Stimulated activated CD8-positive, alpha-beta memory T cell treated with anti-CD3 and anti-CD28 coated beads, Interleukin-4, amount 100 ng/mL, for 24 hours (primary cell): ENCODE measurements around the gene ATP6V0A1.
"Not testable (repeated sequence)": the region's sequence is repeated elsewhere in the genome, so short reads cannot be mapped to it uniquely, and the experiment has no call there.

Experiments
- DNase-seq: peaks from one replicate; pipeline ENCODE4 v3.0.0-alpha.2; 2020; ENCODE audit warnings: low read depth

Gene ATP6V0A1

DNA sequence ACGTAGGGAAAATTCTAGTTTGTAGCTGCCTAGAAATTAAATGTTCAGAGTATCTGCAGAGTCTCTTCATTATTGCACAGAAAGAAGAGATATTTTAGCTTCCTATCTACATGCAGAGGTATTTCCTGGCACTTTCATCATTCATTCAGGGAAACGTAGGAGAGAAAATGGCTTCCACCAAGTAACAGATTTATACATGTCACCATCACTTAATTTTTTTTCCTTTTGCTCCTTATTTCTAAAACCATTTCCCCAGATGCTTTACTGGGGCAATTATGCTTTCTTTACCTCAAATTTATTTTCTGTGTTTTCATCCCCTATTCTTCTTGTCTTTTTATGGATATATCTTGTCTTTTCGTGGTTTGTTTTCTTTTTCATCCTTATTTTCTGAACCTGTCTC, 18.5 kb downstream of the ATP6V0A1 start:
- DNase-seq = no peak

DNA sequence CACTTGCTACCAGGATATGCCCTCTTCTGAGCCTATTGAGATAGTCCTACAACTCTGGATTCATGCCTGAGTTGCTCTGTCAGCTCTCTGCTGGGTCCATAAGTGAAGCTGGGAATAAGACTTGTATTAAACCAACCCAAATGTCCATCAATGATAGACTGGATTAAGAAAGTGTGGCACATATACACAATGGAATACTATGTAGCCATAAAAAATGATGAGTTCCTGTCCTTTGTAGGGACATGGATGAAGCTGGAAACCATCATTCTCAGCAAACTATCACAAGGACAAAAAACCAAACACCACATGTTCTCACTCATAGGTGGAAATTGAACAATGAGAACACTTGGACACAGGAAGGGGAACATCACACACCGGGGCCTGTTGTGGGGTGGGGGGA, 19.1 kb downstream of the ATP6V0A1 start:
- not testable (repeated sequence) for DNase-seq

DNA sequence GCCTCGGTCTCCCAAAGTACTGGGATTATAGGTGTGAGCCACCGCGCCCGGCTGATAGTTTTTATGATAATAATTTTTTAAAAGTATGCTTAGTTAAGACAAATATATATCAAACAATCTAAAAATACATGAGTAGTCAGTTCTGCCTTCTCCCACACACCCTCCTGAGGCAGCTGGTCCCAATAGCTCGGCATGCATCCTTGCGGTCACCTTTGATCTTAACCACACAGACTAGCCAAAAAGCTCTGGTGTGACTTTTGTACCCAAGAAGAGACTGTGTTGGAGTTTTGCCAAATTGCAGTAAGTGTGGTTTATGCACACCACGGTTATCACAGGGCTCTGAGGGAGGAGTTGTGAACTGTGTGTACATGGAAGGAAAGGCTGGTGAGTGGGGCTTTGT, 25.6 kb downstream of the ATP6V0A1 start:
- DNase-seq = peak; percentile 60

DNA sequence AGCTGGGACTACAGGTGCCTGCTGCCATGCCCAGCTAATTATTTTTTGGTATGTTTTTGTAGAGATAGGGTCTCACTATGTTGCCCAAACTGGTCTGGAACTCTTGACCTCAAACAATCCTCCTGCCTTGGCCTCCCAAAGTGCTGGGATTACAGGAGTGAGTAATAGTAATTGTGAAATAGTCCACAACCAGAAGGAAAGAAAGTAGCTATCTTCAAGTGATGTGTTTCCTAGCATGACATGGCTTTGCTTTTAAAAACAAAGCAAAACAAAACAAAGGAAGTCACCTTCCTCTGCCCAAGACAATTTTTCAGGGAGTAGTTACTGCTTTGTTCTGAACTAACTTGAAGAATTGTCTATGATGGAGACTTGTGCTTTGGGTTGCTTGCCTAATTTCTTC, 27.0 kb downstream of the ATP6V0A1 start:
- DNase-seq = no peak

DNA sequence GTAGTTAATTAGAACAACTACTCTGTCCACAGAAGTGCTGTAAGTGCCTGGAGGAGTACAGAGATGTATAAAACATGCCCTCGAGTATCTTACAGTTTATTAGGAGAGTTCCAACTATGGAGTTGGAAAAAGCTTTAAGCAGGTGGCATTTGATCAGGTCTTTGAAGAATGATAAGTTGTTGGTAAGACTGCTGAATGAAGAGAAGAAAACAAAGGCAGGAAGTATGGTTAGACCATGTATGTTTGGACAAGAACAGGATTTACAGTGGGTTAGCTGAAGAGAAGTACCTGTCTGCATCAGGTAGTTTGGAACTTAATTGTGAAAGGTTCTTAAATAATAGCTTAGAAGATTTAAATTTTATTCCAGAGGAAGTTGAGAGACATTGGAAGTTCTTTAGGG, 29.4 kb downstream of the ATP6V0A1 start:
- no peak for DNase-seq

DNA sequence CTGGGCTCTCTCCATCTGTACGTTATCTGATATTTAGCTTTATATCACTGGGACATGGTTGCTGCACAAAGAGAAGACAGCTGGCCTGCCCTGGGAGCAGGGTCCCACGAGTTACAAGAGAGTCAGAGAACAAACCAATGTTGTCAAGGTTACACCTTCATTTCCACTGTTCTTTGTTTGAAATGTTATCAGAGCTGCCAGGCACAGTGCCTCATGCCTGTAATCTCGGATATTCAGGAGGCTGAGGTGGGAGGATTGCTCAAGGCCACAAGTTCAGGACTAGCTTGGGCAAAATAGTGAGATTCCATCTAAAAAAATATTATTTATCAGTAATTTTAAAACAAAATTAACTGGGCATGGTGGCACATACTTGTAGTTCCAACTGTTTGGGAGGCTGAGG, 34.6 kb downstream of the ATP6V0A1 start:
- no peak for DNase-seq

DNA sequence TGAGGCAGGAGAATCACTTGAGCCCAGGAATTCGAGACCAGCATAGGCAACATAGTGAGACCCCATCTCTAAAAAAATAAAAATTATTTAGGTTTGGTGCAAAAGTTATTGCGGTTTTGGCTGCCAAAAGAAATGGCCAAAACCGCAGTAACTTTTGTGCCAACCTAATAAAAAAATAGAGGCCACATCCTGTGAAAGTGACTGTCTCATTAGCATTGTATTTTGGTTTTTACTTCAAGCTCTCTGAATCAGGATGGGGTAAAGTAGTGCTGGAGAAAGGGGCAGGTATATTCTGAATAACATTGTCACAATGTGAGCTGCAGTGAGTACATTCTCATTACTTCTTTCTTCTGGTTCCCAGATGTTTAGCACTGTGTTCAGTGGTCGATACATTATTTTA, 36.0 kb downstream of the ATP6V0A1 start:
- DNase-seq = no peak

DNA sequence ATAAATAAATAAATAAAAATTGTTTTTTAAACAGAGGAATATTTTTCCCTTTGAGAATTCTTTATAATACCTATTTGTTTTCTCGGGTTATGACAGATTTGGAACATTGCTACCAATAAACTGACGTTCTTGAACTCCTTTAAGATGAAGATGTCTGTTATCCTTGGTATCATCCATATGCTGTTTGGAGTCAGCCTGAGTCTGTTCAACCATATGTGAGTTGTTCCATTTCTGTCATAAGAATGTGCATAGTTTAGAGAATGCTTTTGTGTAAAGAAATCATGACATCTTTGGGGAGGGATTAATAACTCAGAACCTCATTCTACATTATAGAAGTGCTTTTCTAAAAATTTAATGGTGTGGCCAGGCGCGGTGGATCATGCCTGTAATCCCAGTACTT, 40.1 kb downstream of the ATP6V0A1 start:
- DNase-seq = no peak

DNA sequence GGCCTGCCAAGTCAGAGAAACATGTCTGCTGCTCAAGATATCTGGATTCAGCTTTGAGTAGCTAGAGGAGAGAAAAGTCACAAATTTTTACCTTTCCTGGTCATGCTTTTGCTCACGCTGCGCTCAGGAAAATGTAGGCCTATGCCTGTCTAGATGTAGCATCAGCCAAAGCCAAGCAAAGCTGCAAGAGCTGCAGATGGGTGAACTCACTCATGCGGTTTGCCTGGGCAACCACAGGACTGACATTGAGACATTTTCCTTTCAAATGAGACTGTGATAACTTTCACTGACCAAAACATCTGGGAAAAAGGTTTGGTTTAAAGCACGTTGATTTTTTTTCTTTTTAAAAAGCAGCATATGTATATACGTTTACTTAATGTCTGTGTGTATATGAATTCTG, 43.4 kb downstream of the ATP6V0A1 start:
- no peak for DNase-seq

DNA sequence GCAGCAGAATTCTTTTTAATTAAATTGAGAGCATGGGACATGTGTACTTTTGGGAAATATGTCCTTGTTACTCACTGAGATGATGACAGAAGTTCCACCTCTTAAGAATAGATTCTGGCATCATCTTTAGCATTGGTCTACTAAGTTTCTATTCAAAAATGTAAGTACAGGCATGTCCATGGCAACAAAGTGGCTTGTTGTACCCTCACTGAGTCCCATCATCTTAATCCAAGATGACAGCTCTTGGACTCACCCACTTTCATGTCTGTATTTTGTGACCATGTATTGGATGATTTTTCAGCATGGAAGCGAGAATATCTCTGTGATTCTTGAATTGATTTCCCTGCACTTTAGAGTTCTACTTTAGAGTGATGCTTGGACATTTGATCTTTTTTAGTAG, 44.2 kb downstream of the ATP6V0A1 start:
- no peak for DNase-seq

DNA sequence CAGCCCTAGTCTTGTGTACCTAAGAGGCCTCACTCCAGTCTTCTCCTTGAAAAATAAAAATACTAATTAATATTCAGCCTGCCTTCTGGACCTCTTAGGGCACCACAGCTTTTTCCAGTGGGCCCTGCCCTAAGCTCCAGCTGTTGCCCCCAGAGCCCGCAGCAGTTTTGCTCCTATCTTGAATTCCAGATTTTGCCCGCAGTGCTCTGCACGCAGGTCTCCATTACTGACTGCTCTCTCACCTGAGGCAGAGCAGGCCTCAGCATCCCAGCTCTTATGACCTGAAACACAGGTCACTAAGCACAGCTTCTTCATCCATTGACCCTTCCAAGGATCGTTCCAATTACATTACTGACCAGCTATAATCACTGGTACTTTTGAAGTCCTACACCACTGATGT, 49.0 kb downstream of the ATP6V0A1 start:
- no peak for DNase-seq

DNA sequence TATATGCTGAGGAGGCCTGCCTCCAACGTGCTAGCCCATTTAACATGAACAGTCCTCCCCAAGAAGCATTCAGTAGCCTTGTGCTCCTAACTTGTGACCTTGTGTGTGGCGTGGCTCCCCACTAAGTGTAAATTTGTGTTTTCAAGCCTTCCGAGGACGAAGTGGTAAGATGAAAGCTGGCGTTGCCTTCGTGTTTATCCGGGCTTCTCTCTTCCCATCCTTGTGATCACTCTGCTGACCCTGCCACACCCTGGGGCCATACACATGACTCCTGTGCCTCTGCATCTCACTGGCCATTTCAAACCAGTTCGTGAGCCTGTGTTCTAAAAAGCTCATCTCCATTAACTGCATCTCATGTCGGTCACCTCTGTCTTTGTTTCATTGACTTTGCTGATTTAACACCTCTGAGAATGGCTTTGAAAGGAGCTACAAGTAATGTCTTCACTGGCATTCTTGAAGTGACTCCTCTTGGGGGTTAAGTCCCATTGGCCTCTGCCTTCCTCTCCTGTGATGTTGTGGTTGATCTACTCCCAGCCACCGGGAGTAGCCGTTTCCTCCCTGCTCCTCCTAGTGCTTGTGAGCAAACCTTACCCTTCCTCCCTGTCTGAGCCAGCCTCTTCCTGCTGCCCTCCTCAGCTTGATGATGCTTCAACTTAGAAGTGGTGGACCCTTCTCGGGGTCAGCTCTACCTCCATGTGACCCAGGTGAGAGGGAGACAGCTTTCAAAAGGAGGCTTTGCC, 49.9 kb downstream of the ATP6V0A1 start:
- no peak for DNase-seq

DNA sequence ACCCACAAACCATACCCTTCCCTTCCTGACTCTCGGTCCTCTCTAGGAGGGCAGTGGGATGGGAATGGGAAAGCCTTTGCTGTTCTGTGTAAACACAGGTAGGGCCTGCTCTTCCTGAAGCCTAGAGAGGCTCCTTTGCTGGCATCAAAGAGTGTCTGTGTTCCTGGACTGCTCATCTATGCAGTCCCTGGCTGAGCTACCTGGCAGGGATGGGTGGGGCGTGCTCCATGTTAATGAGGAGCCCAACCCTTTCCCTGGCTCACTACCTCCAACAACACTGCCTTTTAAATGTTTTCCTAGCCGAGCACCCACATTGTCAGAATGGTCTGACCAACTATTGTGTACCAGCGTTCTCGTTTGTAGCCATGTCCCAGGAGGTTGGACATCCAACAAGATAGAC, 50.7 kb downstream of the ATP6V0A1 start:
- DNase-seq = no peak

DNA sequence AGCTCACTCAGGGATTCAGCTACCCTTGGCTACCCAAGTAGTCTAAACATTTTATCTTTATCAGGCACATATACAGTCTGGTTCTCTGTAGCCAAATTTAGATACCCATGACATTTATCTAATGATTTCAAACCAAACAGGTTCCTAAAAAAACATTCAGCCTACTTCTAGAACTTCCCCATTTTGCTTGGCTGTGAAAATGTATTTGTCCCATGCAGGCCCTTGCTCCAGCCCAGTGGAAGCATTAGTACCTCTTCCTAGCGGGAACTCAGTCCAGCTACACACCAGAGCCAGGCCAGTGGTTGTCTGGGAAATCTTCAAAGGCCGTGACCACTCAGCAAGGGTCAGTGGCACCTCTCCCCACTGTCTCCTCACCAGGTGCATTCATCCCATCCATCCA, 51.2 kb downstream of the ATP6V0A1 start:
- no peak for DNase-seq

DNA sequence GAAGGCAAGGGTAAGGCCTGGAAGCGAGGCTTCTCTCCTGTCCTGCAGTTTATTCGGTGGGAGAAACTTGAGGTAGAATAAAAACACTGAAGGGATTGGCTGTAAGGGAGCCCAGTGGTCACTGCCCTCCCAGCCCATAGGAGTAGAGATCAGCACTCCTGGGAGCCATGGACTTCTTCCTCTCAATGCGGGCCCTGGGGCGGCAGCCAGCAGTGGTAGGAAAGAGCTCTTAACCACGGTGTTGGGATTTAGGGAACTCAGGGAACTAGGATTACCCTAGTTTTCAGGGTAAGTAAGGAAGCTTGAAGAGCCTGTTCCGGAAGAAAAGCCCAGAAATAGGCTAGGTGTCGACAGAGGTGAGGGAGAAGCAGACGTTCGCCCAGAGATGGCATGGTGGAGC, 53.6 kb downstream of the ATP6V0A1 start:
- DNase-seq = no peak

DNA sequence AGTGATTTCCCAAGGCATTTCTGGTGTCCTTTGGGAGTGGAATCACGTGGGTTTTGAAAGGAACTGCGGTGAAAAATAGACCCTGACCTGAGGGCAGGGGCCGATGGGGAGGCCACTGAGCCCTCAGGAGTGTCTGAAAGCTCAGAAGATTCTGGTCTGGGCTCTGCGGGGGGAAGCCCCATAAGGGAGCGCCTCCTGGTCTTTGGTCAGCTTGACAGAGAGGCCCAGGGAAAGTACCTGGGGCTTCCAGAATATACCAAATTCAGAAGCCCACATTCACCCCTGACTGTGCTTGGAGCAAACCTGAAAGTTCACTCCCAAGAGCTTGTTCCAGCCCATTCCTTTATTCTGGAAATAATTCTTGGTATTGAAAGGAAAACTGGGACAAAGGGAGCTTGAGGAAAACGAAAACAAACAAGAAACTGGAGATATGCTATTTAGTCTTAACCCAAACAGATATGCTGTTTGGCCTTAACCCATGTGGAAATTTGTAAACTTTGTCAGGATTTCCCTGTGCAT, 54.1 kb downstream of the ATP6V0A1 start:
- no peak for DNase-seq

DNA sequence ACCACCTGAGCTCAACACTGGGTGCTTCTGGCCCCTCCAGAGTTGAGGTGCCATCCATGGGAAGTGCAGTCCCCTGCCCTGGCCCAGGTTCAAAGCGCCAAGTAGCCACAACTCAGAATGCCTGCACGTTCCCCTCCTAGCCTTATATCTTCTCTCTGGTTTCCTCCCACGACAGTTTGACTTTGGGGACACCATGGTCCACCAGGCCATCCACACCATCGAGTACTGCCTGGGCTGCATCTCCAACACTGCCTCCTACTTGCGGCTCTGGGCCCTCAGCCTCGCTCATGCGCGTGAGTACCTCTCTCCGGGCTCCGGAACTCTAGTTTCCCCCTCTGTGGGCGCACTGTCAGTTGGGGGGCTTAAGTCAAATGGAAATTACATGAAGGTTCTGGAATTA, 55.0 kb downstream of the ATP6V0A1 start:
- DNase-seq = no peak

DNA sequence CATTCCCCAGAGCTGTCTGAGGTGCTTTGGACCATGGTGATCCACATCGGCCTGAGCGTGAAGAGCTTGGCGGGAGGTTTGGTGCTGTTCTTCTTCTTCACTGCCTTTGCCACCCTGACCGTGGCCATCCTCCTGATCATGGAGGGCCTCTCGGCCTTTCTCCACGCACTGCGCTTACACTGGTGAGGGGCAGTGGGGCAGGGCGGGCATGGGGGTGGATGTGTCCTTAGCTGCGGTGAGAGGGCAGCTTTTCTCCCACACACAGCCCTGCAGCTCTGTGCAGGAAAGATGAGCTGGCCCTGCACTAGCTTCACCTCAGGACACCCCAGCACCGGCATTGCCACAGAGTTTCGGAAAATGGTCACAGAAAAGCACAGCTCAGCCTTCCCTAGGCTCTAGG, 55.6 kb downstream of the ATP6V0A1 start:
- no peak for DNase-seq

DNA sequence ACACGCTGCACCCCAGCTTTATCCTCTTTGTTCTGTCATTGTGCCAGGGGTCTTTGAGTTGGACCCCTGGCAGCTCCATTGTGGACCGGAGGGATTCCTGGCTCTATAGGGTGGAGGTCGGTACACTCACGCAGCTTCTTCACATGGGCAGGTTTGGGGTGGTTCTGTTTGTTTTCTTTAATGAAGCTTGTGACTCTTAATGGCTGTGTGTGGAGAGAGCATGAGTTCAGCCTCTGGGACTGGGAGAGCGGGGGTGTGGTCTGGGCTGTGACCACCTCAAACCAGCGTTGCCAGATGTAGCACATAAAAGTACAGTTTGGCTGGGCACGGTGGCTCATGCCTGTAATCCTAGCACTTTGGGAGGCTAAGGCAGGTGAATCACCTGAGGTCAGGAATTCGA, 56.2 kb downstream of the ATP6V0A1 start:
- no peak for DNase-seq

DNA sequence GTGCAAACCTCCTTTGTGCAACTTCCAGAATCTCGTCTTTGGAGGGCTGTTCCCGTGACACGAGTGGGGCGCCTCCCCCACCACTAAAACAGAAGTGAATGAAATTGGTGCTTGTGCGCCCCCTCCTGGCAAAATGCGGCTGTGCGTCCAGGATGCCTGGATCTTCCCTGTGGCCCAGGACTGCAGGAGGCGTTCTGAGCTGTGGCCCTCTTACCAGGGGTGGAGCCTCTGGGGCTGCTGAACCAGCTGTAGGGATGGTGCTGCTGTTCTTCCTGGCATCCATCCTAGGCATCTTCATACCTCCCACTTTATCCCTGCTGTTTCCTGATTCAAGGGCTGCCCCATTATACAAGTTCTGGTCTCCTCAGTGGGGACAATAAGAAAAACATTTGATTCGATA, 58.8 kb downstream of the ATP6V0A1 start:
- peak; percentile 73 for DNase-seq

DNA sequence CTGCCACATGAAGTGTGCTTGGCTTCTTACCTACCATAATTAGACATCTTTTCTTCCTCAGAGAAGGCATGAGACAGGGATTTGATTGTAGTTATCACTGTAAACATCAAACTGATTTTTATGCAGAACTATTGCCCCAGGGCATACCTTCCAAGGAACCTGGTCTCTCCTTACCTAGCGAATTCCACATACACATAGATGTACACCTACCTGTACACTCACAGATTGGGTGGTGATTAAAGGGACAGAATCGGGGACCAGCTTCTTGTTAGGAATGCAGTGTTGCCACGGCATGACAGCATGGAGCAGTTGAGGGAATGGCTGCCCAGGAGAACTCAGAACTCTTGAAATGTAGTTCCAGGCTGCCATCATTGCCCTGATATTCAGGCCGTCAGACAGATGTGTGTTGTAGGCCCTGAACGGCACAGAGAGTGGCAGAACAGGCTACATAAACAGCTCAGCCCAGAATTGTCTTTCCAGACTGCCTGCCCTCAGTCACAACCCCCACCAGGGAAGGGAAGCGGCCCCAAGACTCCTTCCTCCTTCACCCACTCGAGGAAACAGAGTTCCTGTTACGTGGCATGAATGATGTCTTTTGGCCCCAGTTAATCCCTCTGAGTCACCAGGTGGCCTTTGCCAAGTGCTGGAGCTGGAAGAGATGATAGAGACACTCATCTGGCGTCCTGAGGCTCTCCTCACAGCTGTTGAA, 59.5 kb downstream of the ATP6V0A1 start:
- DNase-seq = no peak

DNA sequence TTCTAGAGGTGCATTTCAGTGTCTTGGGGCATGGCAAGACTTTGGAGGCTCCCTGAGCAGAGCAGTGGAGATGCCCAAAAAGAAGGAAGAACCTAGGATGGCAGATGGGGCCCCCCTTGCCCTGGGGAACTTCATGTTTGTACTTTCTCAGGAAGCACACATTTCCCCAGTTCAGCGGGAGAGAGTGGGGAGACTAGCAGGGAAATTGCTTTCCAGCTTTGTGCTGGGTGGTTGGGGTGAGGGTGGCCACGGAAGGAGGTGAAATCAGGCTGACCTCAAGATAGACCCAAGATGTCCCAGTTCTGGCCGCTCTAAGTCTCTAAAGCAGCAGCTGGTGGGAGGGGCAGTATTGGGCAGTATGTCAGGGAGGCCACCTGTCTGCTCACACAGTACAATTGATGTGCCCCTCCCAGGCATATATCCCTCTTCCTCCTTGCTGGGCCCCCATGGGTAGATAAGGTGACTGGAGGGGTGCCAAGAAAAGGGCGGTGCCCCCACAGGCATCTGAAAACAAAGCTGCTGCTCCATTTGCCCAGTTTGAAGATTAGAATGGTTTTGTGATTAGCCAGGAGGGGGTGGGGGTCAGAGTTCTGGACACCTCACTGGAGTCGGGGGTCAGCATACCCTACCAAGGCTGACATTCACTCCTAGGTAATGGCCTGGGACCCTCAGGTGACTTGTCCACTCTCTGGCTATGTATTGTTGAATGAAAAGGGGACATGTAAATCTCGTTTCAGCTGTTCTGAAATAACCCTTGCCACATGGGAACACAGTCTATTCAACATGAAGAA, 60.3 kb downstream of the ATP6V0A1 start:
- DNase-seq = no peak
